ENCODE results near the gene NEK10.
A peak's percentile ranks its signal among the peaks of the same experiment; 100 is the strongest.

NEK10 gene

GRCh38 chr3:27228805-27229204 lies 140.4 kb downstream of the NEK10 start:
- no peak for DNase-seq (ENCODE audit: low read depth in 2 of 2)

- DNase-seq (ENCODE audit: low read depth in 2 of 2) = no peak
Measured at GRCh38 chr3:27224197-27224596, 145.0 kb downstream of the NEK10 start.

- DNase-seq (ENCODE audit: low read depth in 2 of 2) = no peak
Measured at GRCh38 chr3:27221264-27221932, 147.8 kb downstream of the NEK10 start.

GRCh38 chr3:27220166-27220565 lies 149.0 kb downstream of the NEK10 start:
- no peak for DNase-seq (ENCODE audit: low read depth in 2 of 2)

- DNase-seq (ENCODE audit: low read depth in 2 of 2) = no peak
Measured at GRCh38 chr3:27219127-27219845, 149.9 kb downstream of the NEK10 start.

GRCh38 chr3:27216955-27217552 lies 152.1 kb downstream of the NEK10 start:
- DNase-seq (ENCODE audit: low read depth in 2 of 2) = peak; percentile 24 to 30

- no peak for DNase-seq (ENCODE audit: low read depth in 2 of 2)
Measured at GRCh38 chr3:27216295-27216855, 152.8 kb downstream of the NEK10 start.

- no peak for DNase-seq (ENCODE audit: low read depth in 2 of 2)
Measured at GRCh38 chr3:27213450-27213849, 155.7 kb downstream of the NEK10 start.

- no peak for DNase-seq (ENCODE audit: low read depth in 2 of 2)
Measured at GRCh38 chr3:27209617-27210264, 159.4 kb downstream of the NEK10 start.

- no peak for DNase-seq (ENCODE audit: low read depth in 2 of 2)
Measured at GRCh38 chr3:27208961-27209616, 160.1 kb downstream of the NEK10 start.

- DNase-seq (ENCODE audit: low read depth in 2 of 2) = no peak
Measured at GRCh38 chr3:27202959-27203358, 166.2 kb downstream of the NEK10 start.

GRCh38 chr3:27201492-27201891 lies 167.7 kb downstream of the NEK10 start:
- no peak for DNase-seq (ENCODE audit: low read depth in 2 of 2)

GRCh38 chr3:27200721-27201489 lies 168.3 kb downstream of the NEK10 start:
- DNase-seq (ENCODE audit: low read depth in 2 of 2) = no peak

- DNase-seq (ENCODE audit: low read depth in 2 of 2) = no peak
Measured at GRCh38 chr3:27194861-27195483, 174.2 kb downstream of the NEK10 start.

GRCh38 chr3:27193056-27193455 lies 176.1 kb downstream of the NEK10 start:
- no peak for DNase-seq (ENCODE audit: low read depth in 2 of 2)

GRCh38 chr3:27186013-27186412 lies 183.2 kb downstream of the NEK10 start:
- no peak for DNase-seq (ENCODE audit: low read depth in 2 of 2)

- no peak for DNase-seq (ENCODE audit: low read depth in 2 of 2)
Measured at GRCh38 chr3:27185231-27185989, 183.8 kb downstream of the NEK10 start.

GRCh38 chr3:27184261-27184660 lies 184.9 kb downstream of the NEK10 start:
- DNase-seq (ENCODE audit: low read depth in 2 of 2) = no peak

GRCh38 chr3:27176256-27176655 lies 192.9 kb downstream of the NEK10 start:
- DNase-seq (ENCODE audit: low read depth in 2 of 2) = no peak

GRCh38 chr3:27174530-27174929 lies 194.7 kb downstream of the NEK10 start:
- DNase-seq (ENCODE audit: low read depth in 2 of 2) = no peak
